PC-9 (cell line): ENCODE data around the gene BANP.
"Not testable (repeated sequence)": the region's sequence is repeated elsewhere in the genome, so short reads cannot be mapped to it uniquely, and the experiment has no call there.

Experiments used
- EZH2 ChIP-seq: fragments of 200-600 bp; sonication (generic); IDR thresholded peaks from 2 replicates; pipeline ENCODE4 v1.8.0; 2017; ENCODE audit warnings: antibody characterized with exemption, low read depth
- TF ChIP-seq, protein P1 (sequence below): fragments of 200-600 bp; sonication (generic); conservative IDR thresholded peaks from 2 replicates; pipeline ENCODE4 v1.6.1; 2017; ENCODE audit warnings: mixed run types, antibody characterized with exemption, mild to moderate bottlenecking, moderate library complexity

- TF ChIP-seq, protein P1, sequence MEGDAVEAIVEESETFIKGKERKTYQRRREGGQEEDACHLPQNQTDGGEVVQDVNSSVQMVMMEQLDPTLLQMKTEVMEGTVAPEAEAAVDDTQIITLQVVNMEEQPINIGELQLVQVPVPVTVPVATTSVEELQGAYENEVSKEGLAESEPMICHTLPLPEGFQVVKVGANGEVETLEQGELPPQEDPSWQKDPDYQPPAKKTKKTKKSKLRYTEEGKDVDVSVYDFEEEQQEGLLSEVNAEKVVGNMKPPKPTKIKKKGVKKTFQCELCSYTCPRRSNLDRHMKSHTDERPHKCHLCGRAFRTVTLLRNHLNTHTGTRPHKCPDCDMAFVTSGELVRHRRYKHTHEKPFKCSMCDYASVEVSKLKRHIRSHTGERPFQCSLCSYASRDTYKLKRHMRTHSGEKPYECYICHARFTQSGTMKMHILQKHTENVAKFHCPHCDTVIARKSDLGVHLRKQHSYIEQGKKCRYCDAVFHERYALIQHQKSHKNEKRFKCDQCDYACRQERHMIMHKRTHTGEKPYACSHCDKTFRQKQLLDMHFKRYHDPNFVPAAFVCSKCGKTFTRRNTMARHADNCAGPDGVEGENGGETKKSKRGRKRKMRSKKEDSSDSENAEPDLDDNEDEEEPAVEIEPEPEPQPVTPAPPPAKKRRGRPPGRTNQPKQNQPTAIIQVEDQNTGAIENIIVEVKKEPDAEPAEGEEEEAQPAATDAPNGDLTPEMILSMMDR: not testable (repeated sequence)
- TF ChIP-seq EZH2: not testable (repeated sequence)
Observed at GRCh38 chr16:88118852-88119741, 167.9 kb downstream of the BANP start.
